ENCODE results near the gene DOCK9. TPM values are rescaled to one million over a fixed set of nuclear protein-coding genes. Genes with fewer than 3 reads are reported as not detected.

DOCK9 gene
- polyA plus RNA-seq, 1 donor (not counting 4 experiments of a cell fraction or from before 2014, with no cell fraction given): 110 TPM

DNA sequence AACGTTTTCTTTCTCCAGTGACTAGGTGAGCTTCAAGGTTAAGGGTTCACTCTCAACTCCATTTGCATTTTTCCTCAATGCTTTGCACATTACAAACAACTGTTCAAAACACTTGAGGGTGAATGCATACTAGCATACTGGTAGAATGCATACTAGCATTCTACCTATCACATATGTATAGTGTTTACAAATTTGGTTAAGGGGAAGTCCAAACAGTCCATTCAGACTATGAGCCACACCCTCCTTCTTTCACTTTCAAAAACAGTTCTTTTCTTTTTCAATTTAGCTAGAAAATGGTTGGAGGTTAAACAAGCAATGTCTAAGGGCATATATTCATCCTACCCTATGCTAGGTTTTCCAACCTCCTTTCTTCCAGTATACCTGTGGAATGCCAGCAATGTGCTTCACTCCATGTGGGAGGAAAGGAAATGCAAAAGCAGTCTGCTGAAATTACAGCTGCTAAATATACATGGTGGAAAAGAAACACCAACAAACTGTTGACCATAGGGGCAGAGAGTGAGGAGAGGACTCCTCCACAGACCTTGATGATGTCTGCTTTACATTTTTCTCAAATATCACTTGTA, 102.6 kb downstream of the DOCK9 start:
- Histone ChIP-seq H4K20me1 (ENCODE audit: control insufficient read depth, extremely low read depth, insufficient read depth, low read length) (no peaks in the 10 kb centered on the region), H3K27ac (ENCODE audit: control insufficient read depth, insufficient read depth, low read length) (no peak overlapping the region), H3K27me3 (ENCODE audit: control insufficient read depth, extremely low read depth, insufficient read depth, low read length) (no peaks in the 10 kb centered on the region), H3K9me1 (ENCODE audit: control insufficient read depth, extremely low read depth, insufficient read depth, low read length) (no peaks in the 10 kb centered on the region), H3K4me1 (ENCODE audit: control insufficient read depth, extremely low read depth, insufficient read depth, low read length) (no peaks in the 10 kb centered on the region), H2AFZ (ENCODE audit: control insufficient read depth, low read length) (no peak overlapping the region), H3K9me3 (ENCODE audit: control insufficient read depth, low read depth, low read length) (no peaks in the 10 kb centered on the region), H3K4me3 (ENCODE audit: control insufficient read depth in 2 of 3, extremely low read depth in 1 of 3, insufficient read depth in 2 of 3, low read depth in 1 of 3, low read length in 3 of 3) (no peak overlapping the region), H3K9ac (ENCODE audit: control insufficient read depth, extremely low read depth, insufficient read depth, low read length) (no peak overlapping the region), H3K36me3 (ENCODE audit: control insufficient read depth in 2 of 2, extremely low read depth in 1 of 2, insufficient read depth in 2 of 2, low read length in 2 of 2) (peaks cover 31 to 43% of the 10 kb centered on the region in 2 experiments), H3K4me2 (ENCODE audit: control insufficient read depth, extremely low read depth, insufficient read depth, low read depth, low read length) (no peak overlapping the region), H3K79me2 (ENCODE audit: control insufficient read depth, insufficient read depth, low read length) (no peaks in the 10 kb centered on the region)
- DNase-seq (ENCODE audit: low read depth, low spot score) (no peak), FAIRE-seq (no peak)
- dilution Hi-C loops (cut with MboI; ENCODE audit: extremely low pct_ligation_motif_present, low sequenced_read_pairs): no loop called here
- no peak for TF ChIP-seq EZH2 (IDR thresholded peaks at IDR 0.05; ENCODE audit: low read length)
- TF ChIP-seq, protein P1, sequence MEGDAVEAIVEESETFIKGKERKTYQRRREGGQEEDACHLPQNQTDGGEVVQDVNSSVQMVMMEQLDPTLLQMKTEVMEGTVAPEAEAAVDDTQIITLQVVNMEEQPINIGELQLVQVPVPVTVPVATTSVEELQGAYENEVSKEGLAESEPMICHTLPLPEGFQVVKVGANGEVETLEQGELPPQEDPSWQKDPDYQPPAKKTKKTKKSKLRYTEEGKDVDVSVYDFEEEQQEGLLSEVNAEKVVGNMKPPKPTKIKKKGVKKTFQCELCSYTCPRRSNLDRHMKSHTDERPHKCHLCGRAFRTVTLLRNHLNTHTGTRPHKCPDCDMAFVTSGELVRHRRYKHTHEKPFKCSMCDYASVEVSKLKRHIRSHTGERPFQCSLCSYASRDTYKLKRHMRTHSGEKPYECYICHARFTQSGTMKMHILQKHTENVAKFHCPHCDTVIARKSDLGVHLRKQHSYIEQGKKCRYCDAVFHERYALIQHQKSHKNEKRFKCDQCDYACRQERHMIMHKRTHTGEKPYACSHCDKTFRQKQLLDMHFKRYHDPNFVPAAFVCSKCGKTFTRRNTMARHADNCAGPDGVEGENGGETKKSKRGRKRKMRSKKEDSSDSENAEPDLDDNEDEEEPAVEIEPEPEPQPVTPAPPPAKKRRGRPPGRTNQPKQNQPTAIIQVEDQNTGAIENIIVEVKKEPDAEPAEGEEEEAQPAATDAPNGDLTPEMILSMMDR (optimal IDR thresholded peaks at IDR 0.05 in 1 of 3, IDR thresholded peaks at IDR 0.05 in 1 of 3, conservative IDR thresholded peaks at IDR 0.05 in 1 of 3; ENCODE audit: extremely low read depth in 1 of 3, insufficient read depth in 2 of 3, low read length in 3 of 3): no peak

DNA sequence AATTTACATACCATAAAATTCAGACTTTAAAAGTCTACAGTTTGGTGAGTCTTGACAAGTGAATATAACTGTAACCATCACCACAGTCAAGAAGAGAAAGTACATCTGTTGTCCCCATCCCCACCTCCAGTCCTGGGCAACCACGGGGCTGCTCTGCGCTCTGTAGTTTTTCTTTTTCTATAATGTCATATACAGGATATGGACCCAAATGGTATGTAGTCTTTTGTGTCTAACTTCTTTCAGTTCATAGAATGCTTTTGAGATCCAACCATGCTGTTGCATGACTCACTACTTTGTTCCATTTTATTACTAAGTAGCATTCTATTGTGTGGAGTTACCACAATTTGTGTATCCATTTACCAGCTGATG, 103.9 kb downstream of the DOCK9 start:
- Histone ChIP-seq H3K4me3 (ENCODE audit: control insufficient read depth in 2 of 3, extremely low read depth in 1 of 3, insufficient read depth in 2 of 3, low read depth in 1 of 3, low read length in 3 of 3) (no peak overlapping the region), H3K36me3 (ENCODE audit: control insufficient read depth in 2 of 2, extremely low read depth in 1 of 2, insufficient read depth in 2 of 2, low read length in 2 of 2) (peaks cover 27 to 35% of the 10 kb centered on the region in 2 experiments), H3K79me2 (ENCODE audit: control insufficient read depth, insufficient read depth, low read length) (no peaks in the 10 kb centered on the region), H3K27me3 (ENCODE audit: control insufficient read depth, extremely low read depth, insufficient read depth, low read length) (no peaks in the 10 kb centered on the region), H3K4me1 (ENCODE audit: control insufficient read depth, extremely low read depth, insufficient read depth, low read length) (no peaks in the 10 kb centered on the region), H3K9me1 (ENCODE audit: control insufficient read depth, extremely low read depth, insufficient read depth, low read length) (no peaks in the 10 kb centered on the region), H3K4me2 (ENCODE audit: control insufficient read depth, extremely low read depth, insufficient read depth, low read depth, low read length) (no peak overlapping the region), H3K9ac (ENCODE audit: control insufficient read depth, extremely low read depth, insufficient read depth, low read length) (no peak overlapping the region), H2AFZ (ENCODE audit: control insufficient read depth, low read length) (no peak overlapping the region), H4K20me1 (ENCODE audit: control insufficient read depth, extremely low read depth, insufficient read depth, low read length) (no peaks in the 10 kb centered on the region), H3K9me3 (ENCODE audit: control insufficient read depth, low read depth, low read length) (no peaks in the 10 kb centered on the region), H3K27ac (ENCODE audit: control insufficient read depth, insufficient read depth, low read length) (no peak overlapping the region)
- dilution Hi-C loops (cut with MboI; ENCODE audit: extremely low pct_ligation_motif_present, low sequenced_read_pairs): no loop called here
- FAIRE-seq (no peak), DNase-seq (ENCODE audit: low read depth, low spot score) (no peak)
- TF ChIP-seq, protein P1 (optimal IDR thresholded peaks at IDR 0.05 in 1 of 3, IDR thresholded peaks at IDR 0.05 in 1 of 3, conservative IDR thresholded peaks at IDR 0.05 in 1 of 3; ENCODE audit: extremely low read depth in 1 of 3, insufficient read depth in 2 of 3, low read length in 3 of 3): no peak
- TF ChIP-seq EZH2 (IDR thresholded peaks at IDR 0.05; ENCODE audit: low read length): no peak

Measured in keratinocyte (primary cell).